H1 (cell line): Measurements from ENCODE around the gene KYNU. TPM values are rescaled to one million over a fixed set of nuclear protein-coding genes. Genes with fewer than 3 reads are reported as not detected.

Experiments used
- ASH2L ChIP-seq: fragments of 200-600, 300-600 bp; sonication (generic); IDR thresholded peaks from one replicate; pipeline ENCODE4 v1.7.1; 2017; ENCODE audit warnings: low read length
- EP300 ChIP-seq, 2 experiments: IDR thresholded peaks; 1 replicate in 1 of 2; 2 replicates in 1 of 2; pipeline ENCODE4 v1.6.1; 2011 to 2012; ENCODE audit warnings: low read depth in 2 of 2, low read length in 2 of 2, mild to moderate bottlenecking in 2 of 2, borderline replicate concordance in 1 of 2, inconsistent platforms in 1 of 2, moderate library complexity in 1 of 2
- GTF2F1 ChIP-seq: IDR thresholded peaks from 2 replicates; pipeline ENCODE4 v1.6.1; 2012; ENCODE audit warnings: low read depth, low read length, improper control_type of control experiment, borderline replicate concordance
- PHF8 ChIP-seq: fragments of 200-600 bp; sonication (generic); conservative IDR thresholded peaks from 2 replicates; pipeline ENCODE4 v1.7.1; 2012; ENCODE audit warnings: low read depth, mild to moderate bottlenecking, inconsistent platforms, low read length, moderate library complexity
- RAD21 ChIP-seq, 2 experiments: IDR thresholded peaks in 1 of 2; conservative IDR thresholded peaks in 1 of 2; 2 replicates each; pipeline ENCODE4 v1.6.1; 2011; ENCODE audit warnings: low read depth in 2 of 2, low read length in 2 of 2, improper control_type of control experiment in 1 of 2, inconsistent platforms in 1 of 2, mild to moderate bottlenecking in 1 of 2, moderate library complexity in 1 of 2
- RFX5 ChIP-seq: IDR thresholded peaks from 2 replicates; pipeline ENCODE4 v1.6.1; 2011; ENCODE audit warnings: low read depth, low read length, improper control_type of control experiment, borderline replicate concordance
- SIN3A ChIP-seq, 2 experiments: IDR thresholded peaks in 1 of 2; conservative IDR thresholded peaks in 1 of 2; 2 replicates each; pipeline ENCODE4 v1.6.1; 2011 to 2012; ENCODE audit warnings: low read length in 2 of 2, improper control_type of control experiment in 1 of 2, low read depth in 1 of 2, mild to moderate bottlenecking in 1 of 2
- SP2 ChIP-seq: IDR thresholded peaks from 2 replicates; pipeline ENCODE4 v1.6.1; 2012; ENCODE audit warnings: mild to moderate bottlenecking, low read length, inconsistent platforms
- SRF ChIP-seq: IDR thresholded peaks from 2 replicates; pipeline ENCODE4 v1.6.1; 2011; ENCODE audit warnings: mild to moderate bottlenecking, low read depth, low read length, moderate library complexity
- TAF7 ChIP-seq: optimal IDR thresholded peaks from 2 replicates; pipeline ENCODE3; 2011; ENCODE audit warnings: low read depth, mild to moderate bottlenecking, inconsistent platforms, low read length, moderate library complexity, borderline replicate concordance
- TCF12 ChIP-seq: IDR thresholded peaks from 2 replicates; pipeline ENCODE4 v1.6.1; 2011; ENCODE audit warnings: low read depth, mild to moderate bottlenecking, low read length
- polyA plus RNA-seq, 7 experiments: library from polyadenylated mRNA; depleted of rRNA in 3 of 7; stranded (reverse) in 5 of 7; unstranded in 2 of 7; fragments of >200 nt in 5 of 7; fragments of 200-250 nt in 2 of 7; gene quantifications; 1 replicate in 5 of 7; 2 replicates in 1 of 7; 4 replicates in 1 of 7; pipeline versions ENCODE4 v1.2.1 to v1.2.3, GENCODE V29; 2011 to 2013; ENCODE audit warnings: missing spikeins in 2 of 7, mixed read lengths in 2 of 7
- total RNA-seq: library from RNA; stranded (reverse); fragmentation: NEBNext Ultra II Directional; extraction: Animal tissue kit (Norgen Biotek cat#: 25700); gene quantifications from 2 replicates; pipeline ENCODE4 v1.2.1, GENCODE V29; 2021

KYNU gene
- total and polyA plus RNA-seq, 2 of the 8 experiments (the other 6 are each of a cell fraction or from before 2014, with no cell fraction given): 0.09 to 0.13 TPM

- TF ChIP-seq TCF12 (no peak), SRF (no peak), TAF7 (no peak), RAD21 (IDR thresholded peaks at IDR 0.05 in 1 of 2, conservative IDR thresholded peaks at IDR 0.05 in 1 of 2; ENCODE audit: low read depth in 2 of 2, low read length in 2 of 2) (no peak), ASH2L (no peak), SP2 (no peak), SIN3A (conservative IDR thresholded peaks at IDR 0.05 in 1 of 2, IDR thresholded peaks at IDR 0.05 in 1 of 2; ENCODE audit: low read depth in 1 of 2, low read length in 2 of 2) (no peak), RFX5 (no peak), PHF8 (no peak), EP300 (IDR thresholded peaks at IDR 0.05; ENCODE audit: borderline replicate concordance in 1 of 2, low read depth in 2 of 2, low read length in 2 of 2) (no peak), GTF2F1 (no peak)
- TF ChIP-seq, all 59 proteins: peak for 0
Observed at GRCh38 chr2:142840436-142840835, 37.0 kb upstream of the KYNU start (continued).
